ENCODE data around the gene IARS1. TPM values are rescaled to one million over a fixed set of nuclear protein-coding genes. Genes with fewer than 3 reads are reported as not detected.

Gene IARS1
- total RNA-seq (2014; rRNA removed; shearing (Covaris generic)) = 104 and 151 TPM in 2 replicates

- peak; percentile 98 for DNase-seq (ENCODE audit: low read depth)
Measured at GRCh38 chr9:92293452-92294296, at the start of gene IARS1. TSS of gene IARS1 (minus strand) at chr9:92293697. CDS start at chr9:92289419, 4,278 bp downstream.

- no peak for DNase-seq (ENCODE audit: low read depth)
Measured at GRCh38 chr9:92342825-92343488, 49.5 kb upstream of the IARS1 start.

- DNase-seq (ENCODE audit: low read depth) = no peak
Measured at GRCh38 chr9:92341578-92341977, 48.1 kb upstream of the IARS1 start.

- no peak for DNase-seq (ENCODE audit: low read depth)
Measured at GRCh38 chr9:92333282-92333634, 39.8 kb upstream of the IARS1 start.

GRCh38 chr9:92332577-92333281 lies 39.2 kb upstream of the IARS1 start:
- no peak for DNase-seq (ENCODE audit: low read depth)

- peak; percentile 56 for DNase-seq (ENCODE audit: low read depth)
Measured at GRCh38 chr9:92328225-92328624, 34.7 kb upstream of the IARS1 start.

GRCh38 chr9:92327283-92327850 lies 33.9 kb upstream of the IARS1 start:
- DNase-seq (ENCODE audit: low read depth) = no peak

GRCh38 chr9:92325991-92326500 lies 32.5 kb upstream of the IARS1 start:
- no peak for DNase-seq (ENCODE audit: low read depth)

- peak; percentile 91 for DNase-seq (ENCODE audit: low read depth)
Measured at GRCh38 chr9:92325269-92325990, 31.9 kb upstream of the IARS1 start, which contains the start of the genes CENPP and NOL8. TSS of gene CENPP (plus strand) at chr9:92325953. TSS of gene NOL8 (minus strand) at chr9:92325350. CDS start at chr9:92324161, 1,189 bp downstream.

GRCh38 chr9:92324889-92325268 lies 31.4 kb upstream of the IARS1 start:
- no peak for DNase-seq (ENCODE audit: low read depth)

- no peak for DNase-seq (ENCODE audit: low read depth)
Measured at GRCh38 chr9:92324431-92324830, 30.9 kb upstream of the IARS1 start.

GRCh38 chr9:92315456-92315855 lies 22.0 kb upstream of the IARS1 start:
- no peak for DNase-seq (ENCODE audit: low read depth)

GRCh38 chr9:92313624-92314012 lies 20.1 kb upstream of the IARS1 start:
- no peak for DNase-seq (ENCODE audit: low read depth)

- DNase-seq (ENCODE audit: low read depth) = no peak
Measured at GRCh38 chr9:92312887-92313623, 19.6 kb upstream of the IARS1 start.

GRCh38 chr9:92310562-92310961 lies 17.1 kb upstream of the IARS1 start:
- no peak for DNase-seq (ENCODE audit: low read depth)

- DNase-seq (ENCODE audit: low read depth) = no peak
Measured at GRCh38 chr9:92308893-92309292, 15.4 kb upstream of the IARS1 start.

GRCh38 chr9:92300936-92301335 lies 7.4 kb upstream of the IARS1 start:
- DNase-seq (ENCODE audit: low read depth) = no peak

- DNase-seq (ENCODE audit: low read depth) = no peak
Measured at GRCh38 chr9:92299116-92299515, 5.6 kb upstream of the IARS1 start.

GRCh38 chr9:92298036-92298435 lies 4.5 kb upstream of the IARS1 start:
- no peak for DNase-seq (ENCODE audit: low read depth)

- DNase-seq (ENCODE audit: low read depth) = no peak
Measured at GRCh38 chr9:92297611-92298010, 4.1 kb upstream of the IARS1 start.

Measured in M059J (cell line).